ENCODE results near the gene CDK18. TPM values are rescaled to one million over a fixed set of nuclear protein-coding genes. Genes with fewer than 3 reads are reported as not detected.

Gene CDK18
- total RNA-seq, 1 donor from 2014 or later, result 27.0 TPM

GRCh38 chr1:205522692-205523091 is 18.2 kb downstream of the CDK18 start:
- TF ChIP-seq POLR2AphosphoS5 (IDR thresholded peaks at IDR 0.05; ENCODE audit: insufficient read depth in 1 of 2, low read depth in 1 of 2), result no peak
- TF ChIP-seq POLR2A (IDR thresholded peaks at IDR 0.05), result no peak
- TF ChIP-seq CTCF (IDR thresholded peaks at IDR 0.05), result no peak
- H3K27ac ChIP-seq, result no peak overlapping the region
- peaks cover 16% of the 10 kb centered on the region for H3K4me1 ChIP-seq
- no peak overlapping the region for H3K4me3 ChIP-seq
- no peak for DNase-seq (ENCODE audit: extremely low spot score in 2 of 2)
- H3K9me3 ChIP-seq, result no peaks in the 10 kb centered on the region
- H3K27me3 ChIP-seq, result no peaks in the 10 kb centered on the region
- intact Hi-C loops (cut with DNase I), result no loop called here
- H3K36me3 ChIP-seq, result no peaks in the 10 kb centered on the region

- no peaks in the 10 kb centered on the region for H3K27me3 ChIP-seq
- no peak overlapping the region for H3K27ac ChIP-seq
- H3K36me3 ChIP-seq, result no peaks in the 10 kb centered on the region
- H3K9me3 ChIP-seq, result no peaks in the 10 kb centered on the region
- no peak for DNase-seq (ENCODE audit: extremely low spot score in 2 of 2)
- H3K4me3 ChIP-seq, result no peak overlapping the region
- no peak for TF ChIP-seq POLR2AphosphoS5 (IDR thresholded peaks at IDR 0.05; ENCODE audit: insufficient read depth in 1 of 2, low read depth in 1 of 2)
- no peak for TF ChIP-seq POLR2A (IDR thresholded peaks at IDR 0.05)
- no peak for TF ChIP-seq CTCF (IDR thresholded peaks at IDR 0.05)
- intact Hi-C loops (cut with DNase I), result no loop called here
- peaks cover 16% of the 10 kb centered on the region for H3K4me1 ChIP-seq
Observed at GRCh38 chr1:205523261-205523890, 18.9 kb downstream of the CDK18 start.

GRCh38 chr1:205523891-205524793 is 19.7 kb downstream of the CDK18 start:
- no peaks in the 10 kb centered on the region for H3K36me3 ChIP-seq
- H3K4me3 ChIP-seq, result no peak overlapping the region
- no peak for TF ChIP-seq POLR2AphosphoS5 (IDR thresholded peaks at IDR 0.05; ENCODE audit: insufficient read depth in 1 of 2, low read depth in 1 of 2)
- peak; percentile 73 to 79 (median 75) for TF ChIP-seq CTCF (IDR thresholded peaks at IDR 0.05)
- peaks cover 11% of the 10 kb centered on the region for H3K4me1 ChIP-seq
- intact Hi-C loops (cut with DNase I), result no loop called here
- no peaks in the 10 kb centered on the region for H3K27me3 ChIP-seq
- H3K9me3 ChIP-seq, result no peaks in the 10 kb centered on the region
- no peak overlapping the region for H3K27ac ChIP-seq
- no peak for DNase-seq (ENCODE audit: extremely low spot score in 2 of 2)

- peaks cover 10% of the 10 kb centered on the region for H3K4me1 ChIP-seq
- no peak overlapping the region for H3K4me3 ChIP-seq
- TF ChIP-seq POLR2A (IDR thresholded peaks at IDR 0.05), result no peak
- no peak for TF ChIP-seq POLR2AphosphoS5 (IDR thresholded peaks at IDR 0.05; ENCODE audit: insufficient read depth in 1 of 2, low read depth in 1 of 2)
- TF ChIP-seq CTCF (IDR thresholded peaks at IDR 0.05), result no peak
- no peaks in the 10 kb centered on the region for H3K9me3 ChIP-seq
- no peaks in the 10 kb centered on the region for H3K27me3 ChIP-seq
- no peak overlapping the region for H3K27ac ChIP-seq
- intact Hi-C loops (cut with DNase I), result loop anchor here (5.0 kb wide), 1 partner anchor 37 kb away; no protein-coding TSS in a partner anchor
- H3K36me3 ChIP-seq, result no peaks in the 10 kb centered on the region
- DNase-seq (ENCODE audit: extremely low spot score in 2 of 2), result no peak
Observed at GRCh38 chr1:205524794-205525101, 20.3 kb downstream of the CDK18 start.
